ENCODE data around the gene MSI2.

Gene MSI2

GRCh38 chr17:57569021-57569420 lies 312.7 kb downstream of the MSI2 start:
- Histone ChIP-seq H3F3A (ENCODE audit: control insufficient read depth, insufficient read depth) (no peaks in the 10 kb centered on the region), H3K9me3 (ENCODE audit: control insufficient read depth, insufficient read depth, low read length) (no peaks in the 10 kb centered on the region), H3K27ac (ENCODE audit: low read depth, low read length) (no peak overlapping the region), H3K4me1 (ENCODE audit: control insufficient read depth, low read length) (peaks cover 5% of the 10 kb centered on the region), H3K9me2 (replicated peaks; ENCODE audit: control insufficient read depth, low read length) (no peaks in the 10 kb centered on the region), H3K27me3 (ENCODE audit: control insufficient read depth, low read length) (no peaks in the 10 kb centered on the region), H3K36me3 (ENCODE audit: control insufficient read depth, low read length) (0 out of 2 replicates have a peak, but pooled peaks cover 6% of the 10 kb centered on the region), H4K20me1 (ENCODE audit: control insufficient read depth, insufficient read depth, low read depth, low read length) (no peaks in the 10 kb centered on the region), H3K79me2 (ENCODE audit: control insufficient read depth, low read length) (no peaks in the 10 kb centered on the region), H3K4me2 (ENCODE audit: low read length) (no peak overlapping the region), H3K4me3 (ENCODE audit: low read length) (no peak overlapping the region)
- TF ChIP-seq CTCF (IDR thresholded peaks at IDR 0.05; ENCODE audit: low read depth, low read length, poor library complexity, severe bottlenecking) (no peak), EZH2phosphoT487 (IDR thresholded peaks at IDR 0.05; ENCODE audit: borderline replicate concordance, low read length) (no peak)

- no peaks in the 10 kb centered on the region for H3K9me2 ChIP-seq (replicated peaks; ENCODE audit: control insufficient read depth, low read length)
- 0 out of 2 replicates have a peak, but pooled peaks cover 6% of the 10 kb centered on the region for H3K36me3 ChIP-seq (ENCODE audit: control insufficient read depth, low read length)
- H3K4me2 ChIP-seq (ENCODE audit: low read length) = no peak overlapping the region
- no peak overlapping the region for H3K27ac ChIP-seq (ENCODE audit: low read depth, low read length)
- H3K4me3 ChIP-seq (ENCODE audit: low read length) = no peak overlapping the region
- TF ChIP-seq CTCF (IDR thresholded peaks at IDR 0.05; ENCODE audit: low read depth, low read length, poor library complexity, severe bottlenecking) (no peak), EZH2phosphoT487 (IDR thresholded peaks at IDR 0.05; ENCODE audit: borderline replicate concordance, low read length) (no peak)
- no peaks in the 10 kb centered on the region for H3K27me3 ChIP-seq (ENCODE audit: control insufficient read depth, low read length)
- H3K79me2 ChIP-seq (ENCODE audit: control insufficient read depth, low read length) = no peaks in the 10 kb centered on the region
- peaks cover 11% of the 10 kb centered on the region for H3K4me1 ChIP-seq (ENCODE audit: control insufficient read depth, low read length)
- H4K20me1 ChIP-seq (ENCODE audit: control insufficient read depth, insufficient read depth, low read depth, low read length) = no peaks in the 10 kb centered on the region
- H3F3A ChIP-seq (ENCODE audit: control insufficient read depth, insufficient read depth) = no peaks in the 10 kb centered on the region
- no peaks in the 10 kb centered on the region for H3K9me3 ChIP-seq (ENCODE audit: control insufficient read depth, insufficient read depth, low read length)
Observed at GRCh38 chr17:57569853-57570252, 313.5 kb downstream of the MSI2 start.

GRCh38 chr17:57570724-57571344 lies 314.5 kb downstream of the MSI2 start:
- Histone ChIP-seq H3K4me1 (ENCODE audit: control insufficient read depth, low read length) (peaks cover 11% of the 10 kb centered on the region), H3K79me2 (ENCODE audit: control insufficient read depth, low read length) (no peaks in the 10 kb centered on the region), H3K4me3 (ENCODE audit: low read length) (no peak overlapping the region), H3K4me2 (ENCODE audit: low read length) (no peak overlapping the region), H3K9me2 (replicated peaks; ENCODE audit: control insufficient read depth, low read length) (no peaks in the 10 kb centered on the region), H3F3A (ENCODE audit: control insufficient read depth, insufficient read depth) (no peaks in the 10 kb centered on the region), H3K36me3 (ENCODE audit: control insufficient read depth, low read length) (0 out of 2 replicates have a peak, but pooled peaks cover under 1% of the 10 kb centered on the region), H3K9me3 (ENCODE audit: control insufficient read depth, insufficient read depth, low read length) (no peaks in the 10 kb centered on the region), H3K27me3 (ENCODE audit: control insufficient read depth, low read length) (no peaks in the 10 kb centered on the region), H3K27ac (ENCODE audit: low read depth, low read length) (no peak overlapping the region), H4K20me1 (ENCODE audit: control insufficient read depth, insufficient read depth, low read depth, low read length) (no peaks in the 10 kb centered on the region)
- no peak for TF ChIP-seq EZH2phosphoT487 (IDR thresholded peaks at IDR 0.05; ENCODE audit: borderline replicate concordance, low read length)
- no peak for TF ChIP-seq CTCF (IDR thresholded peaks at IDR 0.05; ENCODE audit: low read depth, low read length, poor library complexity, severe bottlenecking)

Data from DOHH2 (cell line).